SIG-M5 treated with dmso at 0.1 percent for 504 hours (cell line): ENCODE data around the gene SUMO1.
"Not testable (repeated sequence)": the region's sequence is repeated elsewhere in the genome, so short reads cannot be mapped to it uniquely, and the experiment has no call there.

Source experiments
- DNase-seq: peaks from one replicate; lab custom pipeline; 2025; ENCODE audit not compliant: unreplicated experiment; lab: John Stamatoyannopoulos, UW

Gene SUMO1

GRCh38 chr2:202238234-202239197 is at the start of gene SUMO1:
SUMO1 (minus strand) TSS chr2:202238597; CDS start chr2:202238451, 146 bp downstream.
- peak; percentile 87 for DNase-seq

- DNase-seq, result no peak
Observed at GRCh38 chr2:202286595-202286994, 48.2 kb upstream of the SUMO1 start.

GRCh38 chr2:202278944-202279343 is 40.5 kb upstream of the SUMO1 start:
- peak; percentile 53 for DNase-seq

- DNase-seq, result peak; percentile 72
Observed at GRCh38 chr2:202278036-202278760, 39.8 kb upstream of the SUMO1 start.

- DNase-seq, result not testable (repeated sequence)
Observed at GRCh38 chr2:202276078-202276720, 37.8 kb upstream of the SUMO1 start.

GRCh38 chr2:202270487-202270886 is 32.1 kb upstream of the SUMO1 start:
- no peak for DNase-seq

GRCh38 chr2:202269585-202269984 is 31.2 kb upstream of the SUMO1 start:
- DNase-seq, result peak; percentile 69

- DNase-seq, result peak; percentile 18
Observed at GRCh38 chr2:202267495-202267894, 29.1 kb upstream of the SUMO1 start.

- DNase-seq, result peak; percentile 98
Observed at GRCh38 chr2:202265467-202266277, 27.3 kb upstream of the SUMO1 start, which contains the start of gene NOP58. NOP58 (plus strand) TSS chr2:202265763; CDS start chr2:202265942, 179 bp downstream.

- no peak for DNase-seq
Observed at GRCh38 chr2:202261531-202261930, 23.1 kb upstream of the SUMO1 start.

- no peak for DNase-seq
Observed at GRCh38 chr2:202251494-202251893, 13.1 kb upstream of the SUMO1 start.

GRCh38 chr2:202249521-202250253 is 11.3 kb upstream of the SUMO1 start:
- DNase-seq, result no peak

GRCh38 chr2:202247710-202248109 is 9.3 kb upstream of the SUMO1 start:
- DNase-seq, result not testable (repeated sequence)

- DNase-seq, result peak; percentile 53
Observed at GRCh38 chr2:202237787-202238233, 587 bp downstream of the SUMO1 start.

- no peak for DNase-seq
Observed at GRCh38 chr2:202221873-202222272, 16.5 kb downstream of the SUMO1 start.

- DNase-seq, result no peak
Observed at GRCh38 chr2:202215179-202215578, 23.2 kb downstream of the SUMO1 start.

- no peak for DNase-seq
Observed at GRCh38 chr2:202208526-202208925, 29.9 kb downstream of the SUMO1 start.

GRCh38 chr2:202204855-202205254 is 33.5 kb downstream of the SUMO1 start:
- no peak for DNase-seq

GRCh38 chr2:202203348-202203747 is 35.0 kb downstream of the SUMO1 start:
- DNase-seq, result no peak
